GM23338 (cell line): ENCODE results near the gene LRRC3. TPM values are rescaled to one million over a fixed set of nuclear protein-coding genes. Genes with fewer than 3 reads are reported as not detected.

Experiments used
- ATAC-seq: fragments of 200-7000 bp; cut with Tn5 transposase; 3 replicates; pipeline ENCODE4 v1.9.1; 2020
- DNase-seq: peaks from one replicate; pipeline ENCODE4 v3.0.0-alpha.2; 2015; ENCODE audit warnings: low spot score
- H2AFZ ChIP-seq: fragments of 200-600 bp; sonication (generic); 2 replicates; pipeline ENCODE4 v1.8.0; 2016; ENCODE audit warnings: antibody characterized with exemption, mild to moderate bottlenecking, moderate library complexity
- H3F3A ChIP-seq: fragments of 200-600 bp; sonication (generic); replicated peaks from 2 replicates; pipeline ENCODE4 v1.8.0; 2017; ENCODE audit warnings: antibody characterized with exemption, mixed run types, low read depth
- H3K27ac ChIP-seq: fragments of 200-600 bp; sonication (generic); 2 replicates; pipeline ENCODE4 v1.6.1; 2016; ENCODE audit warnings: low read depth
- H3K27me3 ChIP-seq: fragments of 200-600 bp; sonication (generic); 2 replicates; pipeline ENCODE4 v1.8.0; 2016; ENCODE audit warnings: mild to moderate bottlenecking, mixed run types, moderate library complexity; ENCODE audit not compliant: insufficient read depth
- H3K36me3 ChIP-seq: fragments of 200-600 bp; sonication (generic); 2 replicates; pipeline ENCODE4 v1.8.0; 2016; ENCODE audit warnings: mild to moderate bottlenecking; ENCODE audit not compliant: insufficient read depth
- H3K4me1 ChIP-seq: fragments of 200-600 bp; sonication (generic); 2 replicates; pipeline ENCODE4 v1.8.0; 2016; ENCODE audit warnings: mild to moderate bottlenecking, moderate library complexity; ENCODE audit not compliant: insufficient read depth
- H3K4me2 ChIP-seq: fragments of 200-600 bp; sonication (generic); 2 replicates; pipeline ENCODE4 v1.7.1; 2017; ENCODE audit warnings: mixed run types
- H3K4me3 ChIP-seq: fragments of 200-600 bp; sonication (generic); 2 replicates; pipeline ENCODE4 v1.6.1; 2016; ENCODE audit warnings: mixed run types
- H3K79me2 ChIP-seq: fragments of 200-600 bp; sonication (generic); replicated peaks from 2 replicates; pipeline ENCODE4 v1.8.0; 2017; ENCODE audit warnings: mild to moderate bottlenecking; ENCODE audit not compliant: insufficient read depth
- H3K9me2 ChIP-seq: fragments of 200-600 bp; sonication (generic); 2 replicates; pipeline ENCODE4 v1.8.0; 2017; ENCODE audit not compliant: insufficient read depth
- H4K20me1 ChIP-seq: fragments of 200-600 bp; sonication (generic); replicated peaks from 2 replicates; pipeline ENCODE4 v1.8.0; 2017; ENCODE audit warnings: mild to moderate bottlenecking; ENCODE audit not compliant: insufficient read depth
- H3K27ac Mint-ChIP-seq: 2 replicates; pipeline ENCODE4 v1.8.0; 2020; ENCODE audit warnings: inconsistent platforms, mild to moderate bottlenecking, moderate library complexity, mixed read lengths
- H3K27me3 Mint-ChIP-seq: 3 replicates; pipeline ENCODE4 v1.8.0; 2022; ENCODE audit warnings: low read depth, mild to moderate bottlenecking, moderate library complexity, mixed read lengths, inconsistent platforms; ENCODE audit not compliant: insufficient read depth, poor library complexity
- H3K36me3 Mint-ChIP-seq: 3 replicates; pipeline ENCODE4 v1.8.0; 2021; ENCODE audit warnings: low read depth, mild to moderate bottlenecking, inconsistent platforms, moderate library complexity, mixed read lengths
- H3K4me1 Mint-ChIP-seq: 3 replicates; pipeline ENCODE4 v1.8.0; 2020; ENCODE audit warnings: mild to moderate bottlenecking, inconsistent platforms, mixed read lengths
- H3K4me3 Mint-ChIP-seq: 3 replicates; pipeline ENCODE4 v1.8.0; 2021; ENCODE audit warnings: moderate library complexity, mild to moderate bottlenecking, inconsistent platforms, mixed read lengths
- H3K9me3 Mint-ChIP-seq: 3 replicates; pipeline ENCODE4 v1.8.0; 2020; ENCODE audit warnings: moderate library complexity, mild to moderate bottlenecking, inconsistent platforms, mixed read lengths
- CTCF ChIP-seq, 2 experiments: fragments of 200-600 bp in 1 of 2; sonication (generic) in 1 of 2; conservative IDR thresholded peaks; 2 replicates each; pipeline versions ENCODE4 v1.5.1 to v1.6.1; 2016 to 2017; ENCODE audit warnings: antibody characterized with exemption in 2 of 2, low read depth in 2 of 2, mild to moderate bottlenecking in 2 of 2, moderate library complexity in 1 of 2
- EZH2 ChIP-seq: fragments of 200-600 bp; sonication (generic); IDR thresholded peaks from one replicate; pipeline ENCODE4 v1.8.0; 2017; ENCODE audit warnings: antibody characterized with exemption, mild to moderate bottlenecking, low read depth; ENCODE audit not compliant: unreplicated experiment
- STAT1 ChIP-seq: IDR thresholded peaks from one replicate; pipeline ENCODE4 v1.6.1; 2016; ENCODE audit warnings: antibody characterized with exemption; ENCODE audit not compliant: unreplicated experiment
- ZNF462 ChIP-seq: fragments of 250-450 bp; sonication (Bioruptor Pico); IDR thresholded peaks from 2 replicates; pipeline ENCODE4 v1.5.0; 2020; ENCODE audit warnings: mild to moderate bottlenecking, moderate library complexity
- polyA plus RNA-seq: library from polyadenylated mRNA; unstranded; fragments of >200 nt; fragmentation: Nextera tagmentation; extraction: Ambion mirVana; gene quantifications from 2 replicates; pipeline ENCODE4 v1.2.1, GENCODE V29; 2016
- total RNA-seq: library from RNA; depleted of rRNA; stranded (reverse); fragments of >200 nt; shearing (Covaris generic); gene quantifications from 2 replicates; pipeline ENCODE4 v1.2.3, GENCODE V29; 2014

The LRRC3 gene
- total and polyA plus RNA-seq, 2 experiments from 2014 or later = 0.95 to 6.8 TPM

- peak; percentile 14; the same call in 2 of the 3 replicates for ATAC-seq
Observed at GRCh38 chr21:44489962-44490361, 34.7 kb downstream of the LRRC3 start.

GRCh38 chr21:44490405-44490804 is 35.1 kb downstream of the LRRC3 start:
- Mint-ChIP-seq H3K9me3 (peaks cover 52% of the 10 kb centered on the region), H3K27me3 (peaks cover 4% of the 10 kb centered on the region), H3K4me3 (no peak overlapping the region), H3K36me3 (peaks cover 51% of the 10 kb centered on the region), H3K4me1 (0 out of 3 replicates have a peak, but pooled peaks cover 2% of the 10 kb centered on the region), H3K27ac (no peak overlapping the region)
- Histone ChIP-seq H2AFZ (no peak overlapping the region), H3K4me1 (no peaks in the 10 kb centered on the region; the same call in 1 of the 2 replicates), H3K79me2 (peaks cover 24% of the 10 kb centered on the region), H3K4me3 (no peak overlapping the region), H3K9me2 (no peaks in the 10 kb centered on the region), H4K20me1 (no peaks in the 10 kb centered on the region; the same call in 1 of the 2 replicates), H3K27me3 (no peaks in the 10 kb centered on the region), H3K36me3 (peaks cover 5% of the 10 kb centered on the region; the same call in 1 of the 2 replicates), H3K27ac (no peak overlapping the region), H3K4me2 (no peak overlapping the region), H3F3A (no peaks in the 10 kb centered on the region)
- DNase-seq (no peak), ATAC-seq (no peak)
- no peak for TF ChIP-seq ZNF462 (CRISPR knock-in tag)
- TF ChIP-seq STAT1 = no peak
- no peak for TF ChIP-seq CTCF (conservative IDR thresholded peaks at IDR 0.05; ENCODE audit: low read depth in 2 of 2)

More at GRCh38 chr21:44489962-44490361, 34.7 kb downstream of the LRRC3 start:
- Histone ChIP-seq H3F3A (no peaks in the 10 kb centered on the region), H3K36me3 (peaks cover 5% of the 10 kb centered on the region; the same call in 1 of the 2 replicates), H3K4me1 (no peaks in the 10 kb centered on the region; the same call in 1 of the 2 replicates), H3K27ac (no peak overlapping the region), H3K79me2 (peaks cover 24% of the 10 kb centered on the region), H3K9me2 (no peaks in the 10 kb centered on the region), H3K4me2 (no peak overlapping the region), H3K27me3 (no peaks in the 10 kb centered on the region), H4K20me1 (no peaks in the 10 kb centered on the region; the same call in 1 of the 2 replicates), H3K4me3 (no peak overlapping the region), H2AFZ (no peak overlapping the region)
- TF ChIP-seq EZH2 = no peak
- TF ChIP-seq CTCF (conservative IDR thresholded peaks at IDR 0.05; ENCODE audit: low read depth in 2 of 2) = peak; percentile 62 to 77
- H3K36me3 Mint-ChIP-seq = peaks cover 49% of the 10 kb centered on the region
- H3K4me1 Mint-ChIP-seq = peaks cover 4% of the 10 kb centered on the region; the same call in 2 of the 3 replicates
- no peak overlapping the region for H3K27ac Mint-ChIP-seq
- peaks cover 48% of the 10 kb centered on the region for H3K9me3 Mint-ChIP-seq
- no peak overlapping the region for H3K4me3 Mint-ChIP-seq
- peak; percentile 71 for DNase-seq
- H3K27me3 Mint-ChIP-seq = peaks cover 2% of the 10 kb centered on the region
